CD14-positive monocyte (primary cell): ENCODE results near the gene ARFGAP2. TPM values are rescaled to one million over a fixed set of nuclear protein-coding genes. Genes with fewer than 3 reads are reported as not detected.
A peak's percentile ranks its signal among the peaks of the same experiment; 100 is the strongest.
"Not testable (repeated sequence)": the region's sequence is repeated elsewhere in the genome, so short reads cannot be mapped to it uniquely, and the experiment has no call there.

Experiments
- DNase-seq, 3 donors: peaks; one replicate each; pipeline ENCODE4 v3.0.0-alpha.2; 2011 to 2022
- H2AFZ ChIP-seq: 2 replicates; pipeline ENCODE4 v1.6.0; 2012; ENCODE audit warnings: mild to moderate bottlenecking, low read depth, low read length, inconsistent platforms; ENCODE audit not compliant: insufficient read depth, poor library complexity, severe bottlenecking
- H3K27ac ChIP-seq, 2 donors: 1 replicate in 1 of 2; 2 replicates in 1 of 2; pipeline ENCODE4 v1.5.1; 2012 to 2013; ENCODE audit warnings: low read length in 2 of 2, control low read depth in 1 of 2, inconsistent platforms in 1 of 2, low read depth in 1 of 2, mild to moderate bottlenecking in 1 of 2
- H3K27me3 ChIP-seq, 2 donors: one replicate each; pipeline versions ENCODE4 v1.6.0 to v1.6.1; 2011 to 2013; ENCODE audit warnings: low read length in 2 of 2; ENCODE audit not compliant: control insufficient read depth in 2 of 2, insufficient read depth in 2 of 2
- H3K36me3 ChIP-seq, 2 donors: replicated peaks in 1 of 2; 1 replicate in 1 of 2; 2 replicates in 1 of 2; pipeline versions ENCODE4 v1.5.1 to v1.6.1; 2012 to 2013; ENCODE audit warnings: low read length in 2 of 2, control low read depth in 1 of 2, inconsistent platforms in 1 of 2, mild to moderate bottlenecking in 1 of 2; ENCODE audit not compliant: insufficient read depth in 2 of 2, control insufficient read depth in 1 of 2
- H3K4me1 ChIP-seq, 2 donors: 1 replicate in 1 of 2; 2 replicates in 1 of 2; pipeline versions ENCODE4 v1.5.1 to v1.6.1; 2012 to 2013; ENCODE audit warnings: low read length in 2 of 2, control low read depth in 1 of 2, inconsistent platforms in 1 of 2, mild to moderate bottlenecking in 1 of 2, moderate library complexity in 1 of 2; ENCODE audit not compliant: insufficient read depth in 2 of 2, control insufficient read depth in 1 of 2
- H3K4me2 ChIP-seq: replicated peaks from 2 replicates; pipeline ENCODE3; 2012; ENCODE audit warnings: low read length, moderate library complexity, mild to moderate bottlenecking; ENCODE audit not compliant: poor library complexity, severe bottlenecking; ENCODE audit errors: extremely low read depth
- H3K4me3 ChIP-seq, 3 experiments: fragments of 200-600 bp in 1 of 3; sonication (generic) in 1 of 3; replicated peaks in 1 of 3; 1 replicate in 2 of 3; 2 replicates in 1 of 3; pipeline ENCODE4 v1.5.1; 2011 to 2013; ENCODE audit warnings: low read length in 3 of 3, mild to moderate bottlenecking in 3 of 3, control low read depth in 2 of 3, low read depth in 2 of 3, inconsistent platforms in 1 of 3, moderate library complexity in 1 of 3
- H3K79me2 ChIP-seq: 2 replicates; pipeline ENCODE4 v1.6.0; 2012; ENCODE audit warnings: mild to moderate bottlenecking, control low read depth, inconsistent platforms, low read length, moderate library complexity; ENCODE audit not compliant: insufficient read depth
- H3K9ac ChIP-seq: 2 replicates; pipeline ENCODE4 v1.6.0; 2017; ENCODE audit warnings: low read length, mild to moderate bottlenecking; ENCODE audit not compliant: insufficient read depth, poor library complexity, severe bottlenecking
- H3K9me3 ChIP-seq, 2 donors: replicated peaks in 1 of 2; 1 replicate in 1 of 2; 2 replicates in 1 of 2; pipeline versions ENCODE4 v1.5.1 to v1.6.1; 2012 to 2013; ENCODE audit warnings: low read length in 2 of 2, control low read depth in 1 of 2; ENCODE audit not compliant: control insufficient read depth in 1 of 2, insufficient read depth in 1 of 2
- H4K20me1 ChIP-seq: 2 replicates; pipeline ENCODE4 v1.6.0; 2012; ENCODE audit warnings: mild to moderate bottlenecking, low read length, control low read depth, moderate library complexity; ENCODE audit not compliant: insufficient read depth
- H3K27ac Mint-ChIP-seq, 7 donors: one replicate each; pipeline ENCODE4 v1.8.0; 2020; ENCODE audit warnings: mild to moderate bottlenecking in 7 of 7, mixed read lengths in 7 of 7, moderate library complexity in 6 of 7, inconsistent platforms in 2 of 7
- H3K27me3 Mint-ChIP-seq, 3 donors: one replicate each; pipeline ENCODE4 v1.8.0; 2021 to 2022; ENCODE audit warnings: low read depth in 3 of 3, mild to moderate bottlenecking in 3 of 3, mixed read lengths in 3 of 3, moderate library complexity in 3 of 3, inconsistent platforms in 1 of 3
- H3K36me3 Mint-ChIP-seq, 2 donors: one replicate each; pipeline ENCODE4 v1.8.0; 2020; ENCODE audit warnings: mixed read lengths in 2 of 2, inconsistent platforms in 1 of 2, mild to moderate bottlenecking in 1 of 2
- H3K4me1 Mint-ChIP-seq: one replicate; pipeline ENCODE4 v1.8.0; 2020; ENCODE audit warnings: mild to moderate bottlenecking, mixed read lengths
- H3K4me3 Mint-ChIP-seq, 2 donors: one replicate each; pipeline ENCODE4 v1.8.0; 2020; ENCODE audit warnings: mild to moderate bottlenecking in 2 of 2, mixed read lengths in 2 of 2, moderate library complexity in 1 of 2
- H3K9me3 Mint-ChIP-seq, 7 donors: one replicate each; pipeline ENCODE4 v1.8.0; 2020 to 2022; ENCODE audit warnings: mixed read lengths in 7 of 7, mild to moderate bottlenecking in 6 of 7, moderate library complexity in 6 of 7, inconsistent platforms in 2 of 7
- CTCF ChIP-seq: fragments of 200-600 bp; IDR thresholded peaks from one replicate; pipeline ENCODE4 v1.8.0; 2022; ENCODE audit warnings: antibody characterized with exemption, mild to moderate bottlenecking
- WGBS: methylation state at CpG from one replicate; pipeline ENCODE4 v1.1.5; 2013; ENCODE audit warnings: missing lambda C conversion rate; ENCODE audit not compliant: insufficient coverage; 5-methylcytosine and 5-hydroxymethylcytosine counted together
- intact Hi-C, 2 donors: fragments of 100-400 bp; cut with micrococcal nuclease; formaldehyde crosslinking; loops; one replicate each; pipeline versions ENCODE4 v1.15.0 to v1.15.1; 2023
- polyA plus RNA-seq, 3 donors: library from polyadenylated mRNA; depleted of rRNA in 1 of 3; unstranded in 2 of 3; stranded (reverse) in 1 of 3; fragments of 300-500 nt in 2 of 3; fragments of >200 nt in 1 of 3; fragmentation: Illumina TruSeq in 2 of 3; gene quantifications; 1 replicate in 2 of 3; 2 replicates in 1 of 3; pipeline ENCODE4 v1.2.3, GENCODE V29; 2012 to 2021

Gene ARFGAP2
- polyA plus RNA-seq, 3 donors, result 59.7 to 129 (median 61.0) TPM

GRCh38 chr11:47212938-47213337 lies 36.3 kb upstream of the ARFGAP2 start:
- WGBS, result 98% methylated on average over 11 of the region's 12 CpGs
- Histone ChIP-seq H3K9ac (no peak overlapping the region), H3K27me3 (no peaks in the 10 kb centered on the region), H3K4me1 (peaks cover 15 to 29% of the 10 kb centered on the region in 2 donors), H3K4me2 (no peak overlapping the region), H3K27ac (no peak overlapping the region), H2AFZ (no peak overlapping the region), H3K4me3 (no peak overlapping the region), H3K79me2 (peaks cover 29% of the 10 kb centered on the region), H3K36me3 (peaks cover 0 to under 1% of the 10 kb centered on the region in 2 donors), H3K9me3 (no peaks in the 10 kb centered on the region), H4K20me1 (no peaks in the 10 kb centered on the region)
- Mint-ChIP-seq H3K36me3 (peaks cover 0 to 2% of the 10 kb centered on the region in 2 donors), H3K9me3 (peaks cover 0 to 4% (median 0%) of the 10 kb centered on the region in 7 donors), H3K27me3 (peaks cover 0 to 3% (median 0%) of the 10 kb centered on the region in 3 donors), H3K27ac (peak overlapping the region in 1 of 7 donors; percentile 41), H3K4me1 (peaks cover 20% of the 10 kb centered on the region), H3K4me3 (no peak overlapping the region)
- no peak for DNase-seq
- TF ChIP-seq CTCF, result no peak
- intact Hi-C loops, result no loop called here

GRCh38 chr11:47208628-47209027 lies 31.9 kb upstream of the ARFGAP2 start:
- no peak overlapping the region for H3K27ac Mint-ChIP-seq
- Histone ChIP-seq H3K9me3 (no peaks in the 10 kb centered on the region), H3K27ac (no peak overlapping the region), H3K4me1 (peaks cover 0 to 2% of the 10 kb centered on the region in 2 donors), H2AFZ (no peak overlapping the region), H4K20me1 (no peaks in the 10 kb centered on the region), H3K36me3 (no peaks in the 10 kb centered on the region), H3K79me2 (no peaks in the 10 kb centered on the region), H3K4me2 (no peak overlapping the region), H3K27me3 (no peaks in the 10 kb centered on the region), H3K9ac (no peak overlapping the region), H3K4me3 (no peak overlapping the region)
- peaks cover 2 to 9% (median 7%) of the 10 kb centered on the region in 3 donors for H3K27me3 Mint-ChIP-seq
- DNase-seq, result no peak
- TF ChIP-seq CTCF, result no peak
- 93% methylated on average over 3 of the region's 5 CpGs for whole genome bisulfite sequencing
- H3K4me3 Mint-ChIP-seq, result no peak overlapping the region
- no peaks in the 10 kb centered on the region for H3K36me3 Mint-ChIP-seq
- intact Hi-C loops, result no loop called here
- H3K9me3 Mint-ChIP-seq, result peaks cover 0 to 4% (median 0%) of the 10 kb centered on the region in 7 donors
- H3K4me1 Mint-ChIP-seq, result no peaks in the 10 kb centered on the region

GRCh38 chr11:47208008-47208552 lies 31.4 kb upstream of the ARFGAP2 start:
- not testable (repeated sequence) for DNase-seq, H3K4me1 ChIP-seq

More at GRCh38 chr11:47208008-47208552, 31.4 kb upstream of the ARFGAP2 start:
- H3K4me1 Mint-ChIP-seq, H3K4me3 Mint-ChIP-seq, H3K36me3 Mint-ChIP-seq, H3K4me2 ChIP-seq, H3K27me3 ChIP-seq, H3K79me2 ChIP-seq, H3K27ac Mint-ChIP-seq, H2AFZ ChIP-seq, H3K36me3 ChIP-seq, H3K9ac ChIP-seq, H3K27me3 Mint-ChIP-seq, H3K4me3 ChIP-seq, intact Hi-C loops, H3K9me3 Mint-ChIP-seq, H3K9me3 ChIP-seq, H3K27ac ChIP-seq, H4K20me1 ChIP-seq: not testable (repeated sequence)
- WGBS, result 95% methylated on average over 10 of the region's 13 CpGs
